Upper lobe of left lung (tissue), 6 donors: ENCODE measurements around the gene PCSK2. TPM values are rescaled to one million over a fixed set of nuclear protein-coding genes. Genes with fewer than 3 reads are reported as not detected.

Source experiments
- ATAC-seq, 2 donors: fragments of 200-7000 bp; cut with Tn5 transposase; one replicate each; pipeline ENCODE4 v1.9.1; 2022; ENCODE audit warnings: mild to moderate bottlenecking in 2 of 2, moderate library complexity in 2 of 2; ENCODE audit not compliant: low FRiP score in 2 of 2
- DNase-seq, 2 donors: peaks; one replicate each; pipeline ENCODE4 v3.0.0-alpha.2; 2019 to 2020
- H3K27ac ChIP-seq, 4 donors: fragments of 200-600 bp; sonication (generic); one replicate each; pipeline ENCODE4 v1.5.1; 2016 to 2019
- H3K27me3 ChIP-seq, 4 donors: fragments of 200-600 bp; sonication (generic); one replicate each; pipeline ENCODE4 v1.5.1; 2017 to 2019
- H3K36me3 ChIP-seq, 4 donors: fragments of 200-600 bp; sonication (generic); one replicate each; pipeline ENCODE4 v1.5.1; 2016 to 2019
- H3K4me1 ChIP-seq, 4 donors: fragments of 200-600 bp; sonication (generic); one replicate each; pipeline ENCODE4 v1.5.1; 2018 to 2019
- H3K4me3 ChIP-seq, 4 donors: fragments of 200-600 bp; sonication (generic); one replicate each; pipeline ENCODE4 v1.5.1; 2017 to 2019; ENCODE audit warnings: mild to moderate bottlenecking in 2 of 4, moderate library complexity in 1 of 4
- H3K9me3 ChIP-seq, 4 donors: fragments of 200-600 bp; sonication (generic); one replicate each; pipeline ENCODE4 v1.5.1; 2018 to 2019
- CTCF ChIP-seq, 6 experiments: fragments of 450-650 bp in 4 of 6; fragments of 200-600 bp in 2 of 6; sonication (generic) in 2 of 6; IDR thresholded peaks; one replicate each; pipeline ENCODE4 v1.5.1; 2016 to 2019; ENCODE audit warnings: antibody characterized with exemption in 6 of 6
- EP300 ChIP-seq, 4 donors: sonication (generic); formaldehyde crosslinking; IDR thresholded peaks; one replicate each; pipeline ENCODE4 v1.5.1; 2017; ENCODE audit warnings: antibody characterized with exemption in 4 of 4, control low read depth in 2 of 4
- POLR2A ChIP-seq, 4 donors: fragments of 450-650 bp; IDR thresholded peaks; one replicate each; pipeline ENCODE4 v1.5.1; 2016 to 2017; ENCODE audit warnings: antibody characterized with exemption in 4 of 4, mild to moderate bottlenecking in 2 of 4
- POLR2AphosphoS5 ChIP-seq, 2 donors: sonication (generic); formaldehyde crosslinking; IDR thresholded peaks; one replicate each; pipeline ENCODE4 v1.5.1; 2017; ENCODE audit warnings: antibody characterized with exemption in 2 of 2
- WGBS, 2 donors: methylation state at CpG; one replicate each; pipeline ENCODE4 v1.1.5; 2017 to 2018; 5-methylcytosine and 5-hydroxymethylcytosine counted together
- total RNA-seq, 6 donors: library from RNA; depleted of rRNA in 4 of 6; stranded (reverse); fragments of >200 nt in 4 of 6; gene quantifications; one replicate each; pipeline versions ENCODE4 v1.1.0 to v1.2.1, GENCODE V29; 2016 to 2021
- donor health status: DM: no; HTN: no; CAD: no; lungs with moderate emphysema.
- donor health status: DM: no; HTN: yes; CAD: no; lungs with severe emphysema.

Gene PCSK2
- total RNA-seq, 6 donors from 2014 or later = 1.4 to 75.3 (median 15.9) TPM

GRCh38 chr20:17518339-17519052 is 291.7 kb downstream of the PCSK2 start:
- ATAC-seq = peak in 1 of 2 donors; percentile 59
- WGBS, 2 donors = 86 to 88% methylated on average over 14 of the region's 14 CpGs

GRCh38 chr20:17519606-17520285 is 292.9 kb downstream of the PCSK2 start:
- no peak for ATAC-seq
- Histone ChIP-seq H3K4me3 (no peak overlapping the region), H3K27me3 (no peaks in the 10 kb centered on the region), H3K36me3 (no peaks in the 10 kb centered on the region), H3K4me1 (peaks cover 0 to 9% (median 6%) of the 10 kb centered on the region in 4 donors), H3K27ac (no peak overlapping the region), H3K9me3 (no peaks in the 10 kb centered on the region)
- no peak for TF ChIP-seq EP300 (IDR thresholded peaks at IDR 0.05)
- no peak for TF ChIP-seq CTCF (IDR thresholded peaks at IDR 0.05)
- TF ChIP-seq POLR2AphosphoS5 (IDR thresholded peaks at IDR 0.05) = no peak
- no peak for TF ChIP-seq POLR2A (IDR thresholded peaks at IDR 0.05)
- WGBS, 2 donors = 91% methylated on average over 7 of the region's 7 CpGs
- no peak for DNase-seq

More at GRCh38 chr20:17518339-17519052, 291.7 kb downstream of the PCSK2 start:
- H3K4me3 ChIP-seq = no peak overlapping the region
- no peaks in the 10 kb centered on the region for H3K27me3 ChIP-seq
- H3K36me3 ChIP-seq = no peaks in the 10 kb centered on the region
- no peak for DNase-seq
- no peak for TF ChIP-seq POLR2AphosphoS5 (IDR thresholded peaks at IDR 0.05)
- no peaks in the 10 kb centered on the region for H3K9me3 ChIP-seq
- no peak overlapping the region for H3K27ac ChIP-seq
- peaks cover 0 to 9% (median 4%) of the 10 kb centered on the region in 4 donors for H3K4me1 ChIP-seq

GRCh38 chr20:17520583-17520982 is 293.7 kb downstream of the PCSK2 start:
- H3K4me1 ChIP-seq = peaks cover 0 to 9% (median 6%) of the 10 kb centered on the region in 4 donors
- 34 to 47% methylated on average over 3 of the region's 3 CpGs for WGBS, 2 donors
- DNase-seq = no peak
- no peak for TF ChIP-seq CTCF (IDR thresholded peaks at IDR 0.05)
- no peak for TF ChIP-seq POLR2A (IDR thresholded peaks at IDR 0.05)
- TF ChIP-seq POLR2AphosphoS5 (IDR thresholded peaks at IDR 0.05) = no peak
- no peak for TF ChIP-seq EP300 (IDR thresholded peaks at IDR 0.05)
- ATAC-seq = no peak
- peak overlapping the region in 1 of 4 donors; percentile 48 for H3K27ac ChIP-seq
- H3K4me3 ChIP-seq = no peak overlapping the region
- no peaks in the 10 kb centered on the region for H3K36me3 ChIP-seq
- no peaks in the 10 kb centered on the region for H3K9me3 ChIP-seq
- no peaks in the 10 kb centered on the region for H3K27me3 ChIP-seq

GRCh38 chr20:17522528-17522927 is 295.7 kb downstream of the PCSK2 start:
- Histone ChIP-seq H3K27ac (no peak overlapping the region), H3K27me3 (no peaks in the 10 kb centered on the region), H3K4me1 (peaks cover 0 to 9% (median 6%) of the 10 kb centered on the region in 4 donors), H3K9me3 (no peaks in the 10 kb centered on the region), H3K4me3 (no peak overlapping the region), H3K36me3 (no peaks in the 10 kb centered on the region)
- ATAC-seq = no peak
- TF ChIP-seq CTCF (IDR thresholded peaks at IDR 0.05) = no peak
- TF ChIP-seq POLR2AphosphoS5 (IDR thresholded peaks at IDR 0.05) = no peak
- TF ChIP-seq EP300 (IDR thresholded peaks at IDR 0.05) = no peak
- TF ChIP-seq POLR2A (IDR thresholded peaks at IDR 0.05) = no peak
- 84 to 94% methylated on average over 3 of the region's 3 CpGs for WGBS, 2 donors
- no peak for DNase-seq

- WGBS, 2 donors = 79 to 82% methylated on average over 5 of the region's 5 CpGs
- DNase-seq (no peak), ATAC-seq (no peak)
- Histone ChIP-seq H3K27me3 (no peaks in the 10 kb centered on the region), H3K4me1 (peaks cover 0 to 9% (median 6%) of the 10 kb centered on the region in 4 donors), H3K36me3 (no peaks in the 10 kb centered on the region), H3K4me3 (no peak overlapping the region), H3K27ac (no peak overlapping the region), H3K9me3 (no peaks in the 10 kb centered on the region)
- TF ChIP-seq EP300 (IDR thresholded peaks at IDR 0.05) = no peak
- no peak for TF ChIP-seq CTCF (IDR thresholded peaks at IDR 0.05)
- no peak for TF ChIP-seq POLR2A (IDR thresholded peaks at IDR 0.05)
- no peak for TF ChIP-seq POLR2AphosphoS5 (IDR thresholded peaks at IDR 0.05)
Measured at GRCh38 chr20:17523326-17523725, 296.5 kb downstream of the PCSK2 start.
